HFF-Myc (cell line): ENCODE data around the gene RAET1G.

ENCODE experiments used
- DNase-seq: peaks from one replicate; pipeline ENCODE4 v3.0.0-alpha.2; 2011; ENCODE audit warnings: low read depth; ENCODE audit errors: extremely low read depth
- H3K4me3 ChIP-seq: replicated peaks from 2 replicates; pipeline ENCODE4 v1.5.1; 2011; ENCODE audit warnings: low read depth, mild to moderate bottlenecking, control low read depth, low read length
- TF ChIP-seq, protein P1 (sequence below): IDR thresholded peaks from 2 replicates; pipeline ENCODE4 v1.5.1; 2012; ENCODE audit warnings: mild to moderate bottlenecking, low read depth, low read length, control low read depth; ENCODE audit errors: missing control alignments

Gene RAET1G

GRCh38 chr6:149942461-149942829, 19.5 kb upstream of the RAET1G start:
- TF ChIP-seq, protein P1, sequence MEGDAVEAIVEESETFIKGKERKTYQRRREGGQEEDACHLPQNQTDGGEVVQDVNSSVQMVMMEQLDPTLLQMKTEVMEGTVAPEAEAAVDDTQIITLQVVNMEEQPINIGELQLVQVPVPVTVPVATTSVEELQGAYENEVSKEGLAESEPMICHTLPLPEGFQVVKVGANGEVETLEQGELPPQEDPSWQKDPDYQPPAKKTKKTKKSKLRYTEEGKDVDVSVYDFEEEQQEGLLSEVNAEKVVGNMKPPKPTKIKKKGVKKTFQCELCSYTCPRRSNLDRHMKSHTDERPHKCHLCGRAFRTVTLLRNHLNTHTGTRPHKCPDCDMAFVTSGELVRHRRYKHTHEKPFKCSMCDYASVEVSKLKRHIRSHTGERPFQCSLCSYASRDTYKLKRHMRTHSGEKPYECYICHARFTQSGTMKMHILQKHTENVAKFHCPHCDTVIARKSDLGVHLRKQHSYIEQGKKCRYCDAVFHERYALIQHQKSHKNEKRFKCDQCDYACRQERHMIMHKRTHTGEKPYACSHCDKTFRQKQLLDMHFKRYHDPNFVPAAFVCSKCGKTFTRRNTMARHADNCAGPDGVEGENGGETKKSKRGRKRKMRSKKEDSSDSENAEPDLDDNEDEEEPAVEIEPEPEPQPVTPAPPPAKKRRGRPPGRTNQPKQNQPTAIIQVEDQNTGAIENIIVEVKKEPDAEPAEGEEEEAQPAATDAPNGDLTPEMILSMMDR: no peak
- peak overlapping the region; percentile 58 for H3K4me3 ChIP-seq
- no peak for DNase-seq

DNA sequence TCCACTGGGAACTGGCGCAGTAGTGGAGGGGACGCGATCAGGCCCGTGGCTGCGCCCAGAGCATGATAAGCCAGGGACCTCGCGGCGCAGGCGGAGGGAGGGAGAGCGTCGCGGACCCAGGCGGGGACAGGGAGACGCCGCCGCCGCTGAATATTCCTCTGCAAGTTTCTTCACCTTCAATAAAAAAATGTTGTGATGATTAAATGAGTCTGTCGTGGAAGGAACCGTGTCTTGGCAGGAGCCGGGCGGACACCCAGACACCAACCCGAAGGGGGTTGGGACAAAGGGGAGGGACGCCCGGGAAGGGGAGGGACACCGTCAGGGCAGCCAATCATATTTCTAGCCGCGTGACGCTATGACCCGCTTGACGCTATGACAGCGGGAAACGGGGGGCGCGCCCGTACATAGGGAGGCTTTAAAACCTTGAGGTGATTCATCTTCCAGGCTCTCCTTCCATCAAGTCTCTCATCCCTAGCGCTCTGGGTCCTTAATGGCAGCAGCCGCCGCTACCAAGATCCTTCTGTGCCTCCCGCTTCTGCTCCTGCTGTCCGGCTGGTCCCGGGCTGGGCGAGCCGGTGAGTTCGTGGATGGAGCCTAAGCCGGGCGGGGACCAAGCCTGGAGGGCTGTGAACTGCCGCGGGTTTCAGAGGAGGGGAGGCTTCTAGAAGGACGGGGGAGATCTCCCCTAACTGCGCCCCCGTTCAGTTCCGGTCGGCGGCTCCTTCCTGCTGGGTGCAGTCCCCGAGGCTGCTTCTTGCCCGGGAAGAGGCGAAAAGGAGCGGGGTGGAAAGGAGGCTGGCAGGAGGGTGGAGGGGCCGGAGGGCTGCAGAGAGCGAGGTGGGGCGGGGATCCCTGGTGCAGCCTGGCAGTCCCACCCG, 18.9 kb upstream of the RAET1G start, which contains the start of gene ULBP2:
ULBP2 (plus strand) TSS at position 432 of the 878 bp plus-strand sequence; CDS start at position 491, 59 bp downstream.
- peak; percentile 82 for DNase-seq
- TF ChIP-seq, protein P1: no peak
- peak within 1 kb of the TSS; percentile 58 for H3K4me3 ChIP-seq

DNA sequence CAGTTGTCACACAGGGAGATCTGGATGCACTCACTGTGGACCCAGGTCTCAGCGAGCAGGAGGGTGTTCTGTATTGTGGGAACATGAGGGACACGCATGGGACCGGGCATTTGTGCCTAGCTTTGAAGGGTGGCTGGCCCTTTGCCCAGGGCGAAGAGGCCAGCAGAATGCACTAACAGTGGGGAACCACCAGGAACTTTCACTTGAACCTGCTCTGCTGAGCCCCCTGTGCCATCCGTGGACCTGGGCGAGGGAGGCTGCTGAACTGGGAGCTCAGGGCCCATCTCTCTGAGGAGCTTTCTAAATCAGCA, 17.7 kb upstream of the RAET1G start:
- no peak for DNase-seq
- H3K4me3 ChIP-seq: no peak overlapping the region
- TF ChIP-seq, protein P1: no peak

DNA sequence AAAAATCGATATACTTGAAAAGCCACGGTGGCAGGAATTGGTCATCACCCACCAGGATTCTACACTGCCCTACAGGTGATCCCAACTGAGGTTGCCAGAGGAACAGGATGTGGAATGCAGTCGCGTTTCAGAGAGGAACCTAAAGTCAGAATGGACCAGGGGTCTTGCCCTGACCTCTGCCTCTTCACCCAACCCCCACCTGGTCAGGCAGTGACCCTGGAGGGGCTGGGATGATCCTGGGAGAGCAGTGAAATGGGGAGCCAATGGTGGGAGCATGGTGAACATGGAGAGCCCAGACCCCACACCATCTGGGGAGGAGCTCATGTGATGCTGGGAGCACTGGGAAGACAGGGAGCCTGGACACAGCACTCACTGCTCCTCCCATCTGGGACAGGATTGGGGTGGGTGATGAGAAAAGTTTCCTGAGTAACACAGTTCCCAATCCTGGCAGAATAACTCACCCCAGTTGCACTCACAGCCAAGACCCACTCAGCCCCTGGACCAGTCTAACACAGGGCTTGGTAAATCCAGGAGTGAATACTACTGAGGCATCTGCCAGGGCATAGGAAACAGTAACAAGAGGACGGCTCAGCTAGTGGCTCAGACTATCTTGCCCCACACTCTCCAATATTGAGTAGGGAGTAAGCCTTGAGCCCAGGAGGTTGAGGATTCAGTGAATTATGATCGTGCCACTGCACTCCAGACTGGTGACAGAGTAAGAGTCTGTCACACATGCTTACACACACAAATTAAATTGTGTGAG, 17.2 kb upstream of the RAET1G start:
- TF ChIP-seq, protein P1: no peak
- H3K4me3 ChIP-seq: no peak overlapping the region
- DNase-seq: no peak

DNA sequence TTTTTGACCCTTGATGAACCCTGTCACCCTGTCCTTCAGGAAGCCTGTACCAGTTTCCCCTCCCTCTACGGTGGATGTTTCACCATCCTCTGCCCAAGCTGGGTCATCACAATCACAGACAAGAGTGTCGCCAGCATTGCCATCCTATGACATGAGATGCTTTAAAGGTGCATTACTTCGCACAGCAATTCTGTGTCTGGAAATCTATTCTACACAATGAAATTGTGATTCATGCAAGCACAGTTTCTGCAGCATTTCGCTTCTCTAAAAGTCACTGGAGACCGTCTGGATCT, 16.4 kb upstream of the RAET1G start:
- TF ChIP-seq, protein P1: no peak
- H3K4me3 ChIP-seq: no peak overlapping the region
- no peak for DNase-seq

DNA sequence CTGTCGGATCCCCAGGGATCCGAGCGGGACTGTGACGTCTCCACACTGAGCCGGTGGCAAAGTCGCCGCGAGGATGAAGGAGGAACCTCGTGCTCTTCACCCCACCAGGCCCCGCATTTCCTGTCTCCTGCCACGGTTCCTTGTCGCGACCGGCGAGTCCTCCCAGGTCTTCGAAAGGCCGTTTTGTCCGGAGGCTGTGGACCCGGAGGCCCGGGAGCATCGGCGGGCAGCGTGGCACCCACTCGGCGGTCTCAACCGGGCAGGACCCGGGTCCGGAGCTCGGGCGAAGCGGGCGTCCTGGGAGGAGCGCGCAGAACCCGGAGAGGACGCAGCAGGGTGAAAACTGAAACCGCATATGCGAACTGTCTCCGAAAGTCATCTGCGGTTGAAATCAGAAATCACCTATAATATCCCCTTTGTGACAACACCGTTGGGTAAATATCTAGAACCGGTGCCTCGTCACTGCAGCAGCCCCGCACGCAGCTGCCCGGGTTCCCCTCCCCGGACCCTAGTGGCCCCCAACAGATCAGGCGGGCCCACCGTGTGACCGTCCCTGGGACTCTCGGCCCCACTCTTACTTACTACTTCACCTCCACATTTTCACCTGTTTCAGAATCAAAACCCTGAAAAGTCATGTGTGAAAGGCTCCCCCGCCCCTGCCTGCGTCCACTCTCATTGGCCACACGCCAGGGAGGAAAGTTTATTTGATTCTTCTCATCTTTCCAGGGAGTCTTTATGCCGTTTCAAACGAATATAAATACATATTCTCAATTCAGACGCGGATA, 15.8 kb upstream of the RAET1G start:
- TF ChIP-seq, protein P1: no peak
- peak overlapping the region; percentile 45 for H3K4me3 ChIP-seq
- DNase-seq: no peak
